ENCODE data around the gene MBD4.
A peak's percentile ranks its signal among the peaks of the same experiment; 100 is the strongest.
"Not testable (repeated sequence)": the region's sequence is repeated elsewhere in the genome, so short reads cannot be mapped to it uniquely, and the experiment has no call there.

MBD4 gene

GRCh38 chr3:129429602-129430001 lies 10.1 kb downstream of the MBD4 start:
- no peak for DNase-seq (ENCODE audit: low read depth)

GRCh38 chr3:129429080-129429451 lies 10.7 kb downstream of the MBD4 start:
- no peak for DNase-seq (ENCODE audit: low read depth)

- DNase-seq (ENCODE audit: low read depth) = peak; percentile 59
These were observed 11.2 kb downstream of the MBD4 start, which contains the start of gene EFCAB12 for GRCh38 chr3:129428376-129429079. Gene EFCAB12, minus strand, starts transcription at chr3:129428636. Its CDS starts 148 bp downstream, at chr3:129428488.

GRCh38 chr3:129428007-129428375 lies 11.8 kb downstream of the MBD4 start:
- DNase-seq (ENCODE audit: low read depth) = no peak

GRCh38 chr3:129425619-129426018 lies 14.1 kb downstream of the MBD4 start:
- no peak for DNase-seq (ENCODE audit: low read depth)

GRCh38 chr3:129425213-129425612 lies 14.5 kb downstream of the MBD4 start:
- DNase-seq (ENCODE audit: low read depth) = no peak

GRCh38 chr3:129424185-129424841 lies 15.4 kb downstream of the MBD4 start:
- DNase-seq (ENCODE audit: low read depth) = peak; percentile 50

GRCh38 chr3:129422897-129423296 lies 16.9 kb downstream of the MBD4 start:
- DNase-seq (ENCODE audit: low read depth) = no peak

- no peak for DNase-seq (ENCODE audit: low read depth)
These were observed 17.6 kb downstream of the MBD4 start for GRCh38 chr3:129421988-129422745.

GRCh38 chr3:129421236-129421883 lies 18.4 kb downstream of the MBD4 start:
- no peak for DNase-seq (ENCODE audit: low read depth)

GRCh38 chr3:129419476-129419875 lies 20.3 kb downstream of the MBD4 start:
- DNase-seq (ENCODE audit: low read depth) = no peak

- no peak for DNase-seq (ENCODE audit: low read depth)
These were observed 21.4 kb downstream of the MBD4 start for GRCh38 chr3:129418041-129418973.

- no peak for DNase-seq (ENCODE audit: low read depth)
These were observed 22.4 kb downstream of the MBD4 start for GRCh38 chr3:129417326-129417725.

- no peak for DNase-seq (ENCODE audit: low read depth)
These were observed 23.3 kb downstream of the MBD4 start for GRCh38 chr3:129416415-129416814.

- DNase-seq (ENCODE audit: low read depth) = no peak
These were observed 23.9 kb downstream of the MBD4 start for GRCh38 chr3:129415830-129416229.

- DNase-seq (ENCODE audit: low read depth) = no peak
These were observed 24.4 kb downstream of the MBD4 start for GRCh38 chr3:129415378-129415777.

GRCh38 chr3:129413687-129414506 lies 25.9 kb downstream of the MBD4 start:
- no peak for DNase-seq (ENCODE audit: low read depth)

- not testable (repeated sequence) for DNase-seq (ENCODE audit: low read depth)
These were observed 26.5 kb downstream of the MBD4 start for GRCh38 chr3:129413238-129413637.

GRCh38 chr3:129412542-129413198 lies 27.1 kb downstream of the MBD4 start:
- no peak for DNase-seq (ENCODE audit: low read depth)

- DNase-seq (ENCODE audit: low read depth) = no peak
These were observed 28.8 kb downstream of the MBD4 start for GRCh38 chr3:129410971-129411370.
